ENCODE data around the gene GAS2.

The GAS2 gene

DNA sequence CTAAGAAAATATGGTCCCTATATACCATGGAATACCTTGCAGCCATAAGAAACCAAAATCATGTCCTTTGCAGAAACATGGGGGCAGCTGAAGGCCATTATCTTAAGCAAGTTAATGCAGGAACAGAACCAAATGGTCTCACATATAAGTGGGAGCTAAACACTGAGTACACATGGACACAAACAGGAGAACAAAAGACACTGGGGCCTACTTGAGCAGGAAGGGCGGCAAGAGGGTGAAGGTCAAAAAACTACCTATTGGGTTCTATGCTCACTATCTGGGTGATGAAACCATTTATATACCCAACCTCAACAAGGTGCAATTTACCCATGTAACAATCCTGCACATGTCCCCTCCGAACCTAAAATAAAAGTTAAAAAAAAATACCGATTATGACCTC, 22.5 kb downstream of the GAS2 start:
- Histone ChIP-seq H3K27me3 (no peaks in the 10 kb centered on the region), H3K36me3 (no peaks in the 10 kb centered on the region), H3K9me3 (no peaks in the 10 kb centered on the region), H3K4me3 (no peak overlapping the region), H3K4me1 (no peaks in the 10 kb centered on the region), H3K27ac (no peak overlapping the region)
- no peak for DNase-seq
- no peak for TF ChIP-seq CTCF (IDR thresholded peaks at IDR 0.05)
- intact Hi-C loops (cut with DNase I; ENCODE audit: low total_unique reads), result no loop called here

DNA sequence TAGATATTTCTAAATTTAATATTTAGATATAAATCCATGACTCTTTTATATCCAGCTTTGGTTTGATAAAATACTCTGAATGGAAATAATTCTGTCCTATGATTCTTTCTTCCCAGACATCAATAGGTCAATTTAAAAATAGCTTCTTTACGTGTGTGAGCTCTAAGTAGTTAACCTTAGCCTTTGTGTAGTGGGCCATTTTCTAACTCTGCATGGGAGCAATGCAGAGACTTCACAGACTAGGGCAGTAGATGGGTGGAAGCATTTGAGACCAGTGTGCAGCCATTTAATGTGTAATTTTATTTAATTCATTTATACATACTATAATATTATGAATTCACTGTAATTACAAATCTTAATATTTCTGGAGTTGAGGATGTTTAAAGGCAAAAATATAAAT, 23.8 kb downstream of the GAS2 start:
- H3K27me3 ChIP-seq, result no peaks in the 10 kb centered on the region
- H3K4me3 ChIP-seq, result no peak overlapping the region
- TF ChIP-seq CTCF (IDR thresholded peaks at IDR 0.05), result no peak
- no peak overlapping the region for H3K27ac ChIP-seq
- no peaks in the 10 kb centered on the region for H3K4me1 ChIP-seq
- H3K36me3 ChIP-seq, result no peaks in the 10 kb centered on the region
- no peaks in the 10 kb centered on the region for H3K9me3 ChIP-seq
- intact Hi-C loops (cut with DNase I; ENCODE audit: low total_unique reads), result no loop called here
- no peak for DNase-seq

GRCh38 chr11:22690871-22691270, 24.5 kb downstream of the GAS2 start:
- Histone ChIP-seq H3K4me3 (no peak overlapping the region), H3K4me1 (no peaks in the 10 kb centered on the region), H3K9me3 (no peaks in the 10 kb centered on the region), H3K36me3 (no peaks in the 10 kb centered on the region), H3K27ac (no peak overlapping the region), H3K27me3 (no peaks in the 10 kb centered on the region)
- no peak for DNase-seq
- TF ChIP-seq CTCF (IDR thresholded peaks at IDR 0.05), result no peak
- intact Hi-C loops (cut with DNase I; ENCODE audit: low total_unique reads), result no loop called here

- H3K27me3 ChIP-seq, result no peaks in the 10 kb centered on the region
- no peak for TF ChIP-seq CTCF (IDR thresholded peaks at IDR 0.05)
- no peak overlapping the region for H3K4me3 ChIP-seq
- H3K36me3 ChIP-seq, result no peaks in the 10 kb centered on the region
- H3K27ac ChIP-seq, result no peak overlapping the region
- intact Hi-C loops (cut with DNase I; ENCODE audit: low total_unique reads), result no loop called here
- DNase-seq, result no peak
- no peaks in the 10 kb centered on the region for H3K4me1 ChIP-seq
- H3K9me3 ChIP-seq, result no peaks in the 10 kb centered on the region
Measured at GRCh38 chr11:22699388-22699787, 33.0 kb downstream of the GAS2 start.

DNA sequence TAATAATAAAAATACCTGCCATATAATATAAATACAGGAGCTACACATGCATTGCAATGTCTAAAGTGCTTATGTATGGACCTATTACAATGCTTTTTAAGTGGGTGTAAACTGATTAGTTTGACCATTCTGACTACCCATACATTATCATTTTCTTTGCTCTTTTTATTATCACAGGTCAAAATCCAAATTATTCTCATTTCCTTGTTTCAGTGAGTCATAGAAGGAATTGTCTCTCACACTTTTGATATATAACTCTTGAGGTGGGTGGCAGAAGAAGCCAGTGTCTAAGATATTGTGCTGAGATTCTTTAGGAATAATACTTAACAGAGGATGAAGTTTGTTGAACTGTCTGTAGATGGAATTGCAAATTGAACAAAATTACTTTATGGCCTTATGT, 35.6 kb downstream of the GAS2 start:
- Histone ChIP-seq H3K27me3 (no peaks in the 10 kb centered on the region), H3K9me3 (no peaks in the 10 kb centered on the region), H3K36me3 (no peaks in the 10 kb centered on the region), H3K4me1 (no peaks in the 10 kb centered on the region), H3K4me3 (no peak overlapping the region), H3K27ac (no peak overlapping the region)
- intact Hi-C loops (cut with DNase I; ENCODE audit: low total_unique reads), result no loop called here
- no peak for DNase-seq
- TF ChIP-seq CTCF (IDR thresholded peaks at IDR 0.05), result no peak

GRCh38 chr11:22703040-22703439, 36.6 kb downstream of the GAS2 start:
- no peaks in the 10 kb centered on the region for H3K27me3 ChIP-seq
- no peak overlapping the region for H3K27ac ChIP-seq
- no peak for DNase-seq
- H3K36me3 ChIP-seq, result no peaks in the 10 kb centered on the region
- H3K9me3 ChIP-seq, result no peaks in the 10 kb centered on the region
- no peaks in the 10 kb centered on the region for H3K4me1 ChIP-seq
- no peak for TF ChIP-seq CTCF (IDR thresholded peaks at IDR 0.05)
- no peak overlapping the region for H3K4me3 ChIP-seq
- intact Hi-C loops (cut with DNase I; ENCODE audit: low total_unique reads), result no loop called here

Data from tibial artery (tissue), 4 donors.